HUES64 (cell line): ENCODE data around the gene RASL10A.

Experiments
- H3K27ac ChIP-seq: 2 replicates; pipeline ENCODE4 v1.7.0; 2013; ENCODE audit warnings: low read depth, low read length, inconsistent platforms
- H3K27me3 ChIP-seq: 2 replicates; pipeline ENCODE4 v1.6.1; 2013; ENCODE audit warnings: mild to moderate bottlenecking, low read length; ENCODE audit not compliant: insufficient read depth
- H3K36me3 ChIP-seq: 2 replicates; pipeline ENCODE4 v1.6.1; 2013; ENCODE audit warnings: mild to moderate bottlenecking, low read length; ENCODE audit not compliant: insufficient read depth
- H3K4me1 ChIP-seq: 2 replicates; pipeline ENCODE4 v1.6.1; 2013; ENCODE audit warnings: mild to moderate bottlenecking, low read length, moderate library complexity; ENCODE audit not compliant: insufficient read depth
- H3K4me3 ChIP-seq: 2 replicates; pipeline ENCODE4 v1.5.1; 2013; ENCODE audit warnings: mild to moderate bottlenecking, low read length, moderate library complexity
- H3K9ac ChIP-seq: 2 replicates; pipeline ENCODE4 v1.6.1; 2013; ENCODE audit warnings: mild to moderate bottlenecking, low read depth, low read length
- H3K9me3 ChIP-seq: 2 replicates; pipeline ENCODE4 v1.6.1; 2013; ENCODE audit warnings: low read depth, low read length; ENCODE audit not compliant: insufficient read depth
- WGBS: fragments of 150-250, 120-280 bp; methylation state at CpG from one replicate; pipeline ENCODE4 v1.1.7; 2013; ENCODE audit warnings: missing lambda C conversion rate; 5-methylcytosine and 5-hydroxymethylcytosine counted together

Gene RASL10A

GRCh38 chr22:29300807-29301601 is 14.5 kb downstream of the RASL10A start:
- no peak overlapping the region for H3K4me3 ChIP-seq
- no peak overlapping the region for H3K9ac ChIP-seq
- no peak overlapping the region; the same call in 1 of the 2 replicates for H3K27ac ChIP-seq
- H3K4me1 ChIP-seq = 0 out of 2 replicates have a peak, but pooled peaks cover 2% of the 10 kb centered on the region
- peaks cover 50% of the 10 kb centered on the region for H3K36me3 ChIP-seq
- 87% methylated on average over 10 of the region's 10 CpGs for WGBS
- no peaks in the 10 kb centered on the region for H3K27me3 ChIP-seq
- H3K9me3 ChIP-seq = no peaks in the 10 kb centered on the region

- Histone ChIP-seq H3K4me1 (no peaks in the 10 kb centered on the region), H3K9ac (no peak overlapping the region), H3K27ac (no peak overlapping the region), H3K4me3 (no peak overlapping the region), H3K9me3 (no peaks in the 10 kb centered on the region), H3K27me3 (no peaks in the 10 kb centered on the region), H3K36me3 (peaks cover 56% of the 10 kb centered on the region)
- WGBS = 94% methylated on average over 4 of the region's 4 CpGs
Observed at GRCh38 chr22:29300467-29300806, 15.1 kb downstream of the RASL10A start.

- no peaks in the 10 kb centered on the region for H3K27me3 ChIP-seq
- H3K9ac ChIP-seq = no peak overlapping the region
- WGBS = 96% methylated on average over 19 of the region's 19 CpGs
- H3K36me3 ChIP-seq = peaks cover 67% of the 10 kb centered on the region
- no peak overlapping the region for H3K4me3 ChIP-seq
- H3K4me1 ChIP-seq = no peaks in the 10 kb centered on the region
- H3K9me3 ChIP-seq = no peaks in the 10 kb centered on the region
- H3K27ac ChIP-seq = no peak overlapping the region
Observed at GRCh38 chr22:29299136-29299900, 16.2 kb downstream of the RASL10A start.

- Histone ChIP-seq H3K9ac (no peak overlapping the region), H3K9me3 (no peaks in the 10 kb centered on the region), H3K36me3 (peaks cover 73% of the 10 kb centered on the region), H3K4me1 (no peaks in the 10 kb centered on the region), H3K4me3 (no peak overlapping the region), H3K27ac (no peak overlapping the region), H3K27me3 (no peaks in the 10 kb centered on the region)
- 93% methylated on average over 8 of the region's 8 CpGs for WGBS
Observed at GRCh38 chr22:29298641-29299040, 16.9 kb downstream of the RASL10A start.

GRCh38 chr22:29292379-29292778 is 23.1 kb downstream of the RASL10A start:
- no peaks in the 10 kb centered on the region for H3K9me3 ChIP-seq
- no peaks in the 10 kb centered on the region for H3K27me3 ChIP-seq
- H3K27ac ChIP-seq = no peak overlapping the region
- no peak overlapping the region for H3K4me3 ChIP-seq
- peaks cover 99% of the 10 kb centered on the region for H3K36me3 ChIP-seq
- H3K9ac ChIP-seq = no peak overlapping the region
- H3K4me1 ChIP-seq = no peaks in the 10 kb centered on the region

GRCh38 chr22:29291215-29291614 is 24.3 kb downstream of the RASL10A start:
- Histone ChIP-seq H3K4me1 (no peaks in the 10 kb centered on the region), H3K36me3 (peaks cover 99% of the 10 kb centered on the region), H3K27me3 (no peaks in the 10 kb centered on the region), H3K27ac (no peak overlapping the region), H3K4me3 (no peak overlapping the region), H3K9me3 (no peaks in the 10 kb centered on the region), H3K9ac (no peak overlapping the region)
- WGBS = 95% methylated on average over 6 of the region's 7 CpGs

- H3K27ac ChIP-seq = no peak overlapping the region
- H3K36me3 ChIP-seq = peaks cover 98% of the 10 kb centered on the region
- H3K27me3 ChIP-seq = no peaks in the 10 kb centered on the region
- WGBS = 98% methylated on average over 5 of the region's 5 CpGs
- H3K4me3 ChIP-seq = no peak overlapping the region
- no peaks in the 10 kb centered on the region for H3K4me1 ChIP-seq
- H3K9me3 ChIP-seq = no peaks in the 10 kb centered on the region
- H3K9ac ChIP-seq = no peak overlapping the region
Observed at GRCh38 chr22:29290061-29290460, 25.4 kb downstream of the RASL10A start.

- Histone ChIP-seq H3K4me1 (no peaks in the 10 kb centered on the region), H3K36me3 (peaks cover 98% of the 10 kb centered on the region), H3K27me3 (no peaks in the 10 kb centered on the region), H3K4me3 (no peak overlapping the region), H3K9ac (no peak overlapping the region), H3K27ac (no peak overlapping the region), H3K9me3 (no peaks in the 10 kb centered on the region)
- WGBS = 96% methylated on average over 2 of the region's 2 CpGs
Observed at GRCh38 chr22:29288837-29289236, 26.7 kb downstream of the RASL10A start.

- no peak overlapping the region for H3K27ac ChIP-seq
- H3K27me3 ChIP-seq = no peaks in the 10 kb centered on the region
- no peak overlapping the region for H3K9ac ChIP-seq
- H3K4me3 ChIP-seq = no peak overlapping the region
- no peaks in the 10 kb centered on the region for H3K4me1 ChIP-seq
- peaks cover 95% of the 10 kb centered on the region for H3K36me3 ChIP-seq
- 94% methylated on average over 3 of the region's 3 CpGs for WGBS
- no peaks in the 10 kb centered on the region; the same call in 1 of the 2 replicates for H3K9me3 ChIP-seq
Observed at GRCh38 chr22:29284196-29284595, 31.3 kb downstream of the RASL10A start.

GRCh38 chr22:29277927-29278326 is 37.6 kb downstream of the RASL10A start:
- Histone ChIP-seq H3K4me3 (no peak overlapping the region), H3K36me3 (peaks cover 96% of the 10 kb centered on the region), H3K9ac (no peak overlapping the region), H3K27ac (0 out of 2 replicates have a peak overlapping the region, but pooled peaks have one; percentile 14), H3K27me3 (no peaks in the 10 kb centered on the region), H3K4me1 (no peaks in the 10 kb centered on the region; the same call in 1 of the 2 replicates), H3K9me3 (no peaks in the 10 kb centered on the region; the same call in 1 of the 2 replicates)
- 96% methylated on average over 1 of the region's 1 CpG for WGBS

- Histone ChIP-seq H3K36me3 (peaks cover 97% of the 10 kb centered on the region), H3K27ac (no peak overlapping the region), H3K27me3 (no peaks in the 10 kb centered on the region), H3K9ac (no peak overlapping the region), H3K9me3 (no peaks in the 10 kb centered on the region; the same call in 1 of the 2 replicates), H3K4me3 (no peak overlapping the region), H3K4me1 (peaks cover 9% of the 10 kb centered on the region; the same call in 1 of the 2 replicates)
- WGBS = 95% methylated on average over 3 of the region's 3 CpGs
Observed at GRCh38 chr22:29275819-29276565, 39.5 kb downstream of the RASL10A start.
